Karpas-422 (cell line): ENCODE data around the gene EVX2. TPM values are rescaled to one million over a fixed set of nuclear protein-coding genes. Genes with fewer than 3 reads are reported as not detected.
A peak's percentile ranks its signal among the peaks of the same experiment; 100 is the strongest.

Experiments
- DNase-seq: peaks from one replicate; pipeline ENCODE4 v3.0.0-alpha.2; 2015
- H2AFZ ChIP-seq: fragments of 200-600 bp; sonication (generic); 2 replicates; pipeline ENCODE4 v1.6.1; 2014; ENCODE audit warnings: antibody characterized with exemption, low read length, mixed read lengths
- H3K27ac ChIP-seq: fragments of 200-600 bp; sonication (generic); 2 replicates; pipeline ENCODE4 v1.5.1; 2014; ENCODE audit warnings: mild to moderate bottlenecking, low read length, moderate library complexity
- H3K27me3 ChIP-seq: fragments of 200-600 bp; sonication (generic); 2 replicates; pipeline ENCODE4 v1.6.1; 2014; ENCODE audit warnings: low read length, mixed read lengths
- H3K36me3 ChIP-seq: fragments of 200-600 bp; sonication (generic); 2 replicates; pipeline ENCODE4 v1.6.1; 2014; ENCODE audit warnings: low read length, mixed read lengths; ENCODE audit not compliant: insufficient read depth
- H3K4me1 ChIP-seq: fragments of 200-600 bp; sonication (generic); 2 replicates; pipeline ENCODE4 v1.6.1; 2014; ENCODE audit warnings: mild to moderate bottlenecking, low read length, mixed read lengths
- H3K4me2 ChIP-seq: fragments of 200-600 bp; sonication (generic); 2 replicates; pipeline ENCODE4 v1.6.1; 2014; ENCODE audit warnings: low read length, low read depth, mild to moderate bottlenecking; ENCODE audit not compliant: poor library complexity, severe bottlenecking
- H3K4me3 ChIP-seq: fragments of 200-600 bp; sonication (generic); 2 replicates; pipeline ENCODE4 v1.5.1; 2014; ENCODE audit warnings: mild to moderate bottlenecking, antibody characterized with exemption, low read length, mixed read lengths
- H3K79me2 ChIP-seq: fragments of 200-600 bp; sonication (generic); 2 replicates; pipeline ENCODE4 v1.6.1; 2014; ENCODE audit warnings: mild to moderate bottlenecking, low read length, mixed read lengths
- H3K9ac ChIP-seq: fragments of 200-600 bp; sonication (generic); 2 replicates; pipeline ENCODE4 v1.6.0; 2014; ENCODE audit warnings: low read length
- H3K9me2 ChIP-seq: fragments of 200-600 bp; sonication (generic), shearing (Covaris generic); replicated peaks from 2 replicates; pipeline ENCODE4 v1.6.0; 2014; ENCODE audit warnings: mild to moderate bottlenecking, low read length, moderate library complexity; ENCODE audit not compliant: insufficient read depth
- H3K9me3 ChIP-seq: fragments of 300-700, 200-600 bp; sonication (generic); 2 replicates; pipeline ENCODE4 v1.6.1; 2014; ENCODE audit warnings: low read length, mixed read lengths
- H4K20me1 ChIP-seq: fragments of 200-600 bp; sonication (generic); 2 replicates; pipeline ENCODE4 v1.6.1; 2014; ENCODE audit warnings: mild to moderate bottlenecking, antibody characterized with exemption, low read length, low read depth; ENCODE audit not compliant: insufficient read depth
- total RNA-seq: library from RNA; depleted of rRNA; stranded (reverse); fragments of >200 nt; shearing (Covaris generic); gene quantifications from 2 replicates; pipeline ENCODE4 v1.2.3, GENCODE V29; 2014; ENCODE audit warnings: low replicate concordance

EVX2 gene
- total RNA-seq, 1 experiment from 2014 or later: not detected

DNA sequence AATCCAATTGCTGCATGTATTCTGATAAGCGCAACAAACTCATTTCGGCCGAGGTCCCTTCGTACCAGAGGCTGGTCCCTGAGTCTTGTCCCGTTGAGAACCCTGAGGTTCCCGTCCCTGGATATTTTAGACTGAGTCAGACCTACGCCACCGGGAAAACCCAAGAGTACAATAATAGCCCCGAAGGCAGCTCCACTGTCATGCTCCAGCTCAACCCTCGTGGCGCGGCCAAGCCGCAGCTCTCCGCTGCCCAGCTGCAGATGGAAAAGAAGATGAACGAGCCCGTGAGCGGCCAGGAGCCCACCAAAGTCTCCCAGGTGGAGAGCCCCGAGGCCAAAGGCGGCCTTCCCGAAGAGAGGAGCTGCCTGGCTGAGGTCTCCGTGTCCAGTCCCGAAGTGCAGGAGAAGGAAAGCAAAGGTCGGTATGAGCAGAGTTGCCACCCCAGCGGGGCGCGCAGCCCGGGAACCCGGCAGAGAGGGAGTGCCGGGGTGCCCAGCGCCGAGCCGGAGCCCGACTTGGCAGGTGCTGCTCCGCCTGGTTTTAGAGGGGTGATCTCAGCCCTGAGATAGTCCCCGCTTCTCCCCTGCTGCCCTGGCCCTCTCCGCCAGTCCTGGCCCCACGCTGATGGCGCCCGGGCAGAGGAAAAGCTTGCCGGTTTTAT, 33.5 kb upstream of the EVX2 start:
- Histone ChIP-seq H3K27me3 (no peaks in the 10 kb centered on the region), H3K9me3 (no peaks in the 10 kb centered on the region), H2AFZ (no peak overlapping the region), H3K36me3 (no peaks in the 10 kb centered on the region), H3K9ac (no peak overlapping the region), H4K20me1 (no peaks in the 10 kb centered on the region), H3K4me1 (no peaks in the 10 kb centered on the region), H3K79me2 (no peaks in the 10 kb centered on the region), H3K4me2 (no peak overlapping the region), H3K4me3 (no peak overlapping the region), H3K27ac (no peak overlapping the region), H3K9me2 (no peaks in the 10 kb centered on the region)
- no peak for DNase-seq

DNA sequence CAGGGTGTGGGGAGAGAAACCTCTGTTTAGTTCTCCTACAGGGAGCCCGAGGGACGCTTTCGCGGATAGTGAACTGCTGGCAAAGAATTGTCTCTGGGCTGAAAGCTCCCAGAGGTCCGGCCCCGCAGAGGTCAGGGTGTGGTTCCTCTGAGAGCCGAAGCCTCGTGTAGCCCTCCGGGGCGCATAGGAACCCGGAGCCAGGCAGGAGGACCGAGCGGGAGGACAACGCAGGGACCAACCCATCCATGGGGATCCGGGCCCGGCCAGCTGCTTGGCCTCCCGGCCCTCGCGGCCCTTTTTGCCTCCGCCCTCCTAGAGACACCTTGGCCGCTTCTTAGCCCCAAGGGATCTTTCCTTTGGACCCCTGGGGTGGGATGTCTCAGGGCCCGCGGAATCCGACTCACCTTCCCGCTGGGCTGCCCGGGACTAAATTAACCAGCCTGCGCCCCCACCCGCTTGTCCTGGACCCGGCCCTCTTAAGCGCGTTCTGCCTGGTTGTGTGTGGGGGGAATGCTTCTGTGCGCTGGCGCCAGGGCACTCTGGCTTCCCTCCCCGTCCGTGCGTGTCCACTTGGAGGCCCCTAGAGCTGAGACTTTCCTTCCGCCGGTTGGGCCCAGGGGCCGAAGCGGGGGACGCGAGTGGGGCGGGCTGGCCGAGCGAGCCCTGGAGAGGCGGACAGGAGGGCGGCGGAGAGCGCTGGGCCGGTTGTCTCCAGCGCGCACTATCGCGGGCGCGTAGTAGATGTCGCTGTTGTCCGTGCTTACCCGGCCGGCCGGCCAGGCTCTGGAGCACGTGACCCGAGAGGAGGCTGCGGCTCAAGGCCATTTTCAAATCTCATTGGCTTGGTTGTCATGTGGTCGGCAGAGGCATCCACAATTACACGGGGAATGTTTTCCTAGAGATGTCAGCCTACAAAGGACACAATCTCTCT, 32.4 kb upstream of the EVX2 start, which contains the start of gene HOXD10:
Gene HOXD10, plus strand, starts transcription at position 896 of the 931 bp plus-strand sequence. CDS start 56 bp downstream, outside the sequence.
- H3K4me2 ChIP-seq: no peak within 1 kb of the TSS
- no peaks in the 10 kb centered on the region for H3K36me3 ChIP-seq
- H3K9ac ChIP-seq: no peak within 1 kb of the TSS
- H3K4me3 ChIP-seq: no peak within 1 kb of the TSS
- H3K79me2 ChIP-seq: no peaks in the 10 kb centered on the region
- no peaks in the 10 kb centered on the region for H3K9me2 ChIP-seq
- no peak within 1 kb of the TSS for H3K27ac ChIP-seq
- no peaks in the 10 kb centered on the region for H4K20me1 ChIP-seq
- H3K27me3 ChIP-seq: no peaks in the 10 kb centered on the region
- no peaks in the 10 kb centered on the region for H3K9me3 ChIP-seq
- DNase-seq: no peak
- peaks cover 4% of the 10 kb centered on the region for H3K4me1 ChIP-seq
- no peak within 1 kb of the TSS for H2AFZ ChIP-seq

DNA sequence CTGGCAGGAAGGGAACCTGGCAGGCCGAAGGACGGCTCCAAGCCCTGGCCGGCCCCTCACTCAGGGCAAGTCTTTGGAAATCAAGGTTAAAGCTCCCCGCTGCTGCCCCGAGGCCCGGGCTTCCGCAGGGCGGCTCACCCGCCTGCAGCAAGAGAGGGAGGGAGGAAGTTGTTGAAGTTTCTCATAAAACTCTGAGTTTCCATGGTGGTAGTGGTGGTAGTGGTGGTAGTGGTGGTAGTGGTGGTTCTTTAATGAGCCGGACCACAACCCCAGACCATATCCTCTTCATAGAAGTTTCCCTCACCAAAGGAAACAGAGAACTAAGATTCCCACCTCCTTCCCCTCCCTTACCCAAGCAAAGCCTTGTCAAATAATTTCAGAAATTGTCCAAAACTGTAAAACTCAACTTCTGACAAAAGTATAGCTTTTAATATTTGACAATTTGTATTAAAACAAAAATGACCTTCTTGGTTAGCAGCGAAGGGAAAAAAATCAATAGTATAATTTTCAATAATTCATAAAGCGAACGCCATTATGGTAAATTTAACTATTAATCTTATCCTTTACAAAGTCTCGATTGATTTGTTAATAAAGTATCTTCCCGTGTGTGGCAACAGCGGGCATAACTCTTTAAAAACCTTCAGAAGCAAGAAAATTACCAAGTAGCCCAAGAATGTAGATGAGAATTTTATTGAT, 31.3 kb upstream of the EVX2 start:
- Histone ChIP-seq H4K20me1 (no peaks in the 10 kb centered on the region), H3K27ac (no peak overlapping the region), H3K79me2 (no peaks in the 10 kb centered on the region), H3K27me3 (no peaks in the 10 kb centered on the region), H3K4me2 (no peak overlapping the region), H2AFZ (no peak overlapping the region), H3K4me3 (no peak overlapping the region), H3K9ac (no peak overlapping the region), H3K9me2 (no peaks in the 10 kb centered on the region), H3K4me1 (peaks cover 10% of the 10 kb centered on the region), H3K36me3 (no peaks in the 10 kb centered on the region), H3K9me3 (no peaks in the 10 kb centered on the region)
- DNase-seq: no peak

GRCh38 chr2:176114120-176114929, 30.6 kb upstream of the EVX2 start:
- no peak overlapping the region for H3K4me3 ChIP-seq

GRCh38 chr2:176112375-176113302, 28.9 kb upstream of the EVX2 start:
- Histone ChIP-seq H3K9ac (no peak overlapping the region), H2AFZ (no peak overlapping the region), H4K20me1 (no peaks in the 10 kb centered on the region), H3K27ac (no peak overlapping the region), H3K9me3 (no peaks in the 10 kb centered on the region), H3K36me3 (no peaks in the 10 kb centered on the region), H3K4me1 (peaks cover 10% of the 10 kb centered on the region), H3K9me2 (no peaks in the 10 kb centered on the region), H3K4me3 (no peak overlapping the region), H3K27me3 (no peaks in the 10 kb centered on the region), H3K79me2 (no peaks in the 10 kb centered on the region), H3K4me2 (no peak overlapping the region)
- DNase-seq: no peak

More at GRCh38 chr2:176114120-176114929, 30.6 kb upstream of the EVX2 start:
- no peaks in the 10 kb centered on the region for H3K9me3 ChIP-seq
- H3K4me2 ChIP-seq: no peak overlapping the region
- DNase-seq: no peak
- H3K4me1 ChIP-seq: peaks cover 10% of the 10 kb centered on the region
- H3K9ac ChIP-seq: no peak overlapping the region
- no peaks in the 10 kb centered on the region for H3K36me3 ChIP-seq
- no peaks in the 10 kb centered on the region for H3K27me3 ChIP-seq
- no peaks in the 10 kb centered on the region for H3K9me2 ChIP-seq
- no peaks in the 10 kb centered on the region for H3K79me2 ChIP-seq
- no peaks in the 10 kb centered on the region for H4K20me1 ChIP-seq
- no peak overlapping the region for H2AFZ ChIP-seq
- no peak overlapping the region for H3K27ac ChIP-seq

GRCh38 chr2:176111846-176112374, 28.1 kb upstream of the EVX2 start:
- H3K4me2 ChIP-seq: no peak overlapping the region
- H2AFZ ChIP-seq: no peak overlapping the region
- no peaks in the 10 kb centered on the region for H3K27me3 ChIP-seq
- H3K9ac ChIP-seq: no peak overlapping the region
- no peak for DNase-seq
- no peak overlapping the region for H3K4me3 ChIP-seq
- no peaks in the 10 kb centered on the region for H4K20me1 ChIP-seq
- peaks cover 10% of the 10 kb centered on the region for H3K4me1 ChIP-seq
- no peaks in the 10 kb centered on the region for H3K9me3 ChIP-seq
- no peak overlapping the region for H3K27ac ChIP-seq
- no peaks in the 10 kb centered on the region for H3K9me2 ChIP-seq
- no peaks in the 10 kb centered on the region for H3K79me2 ChIP-seq
- no peaks in the 10 kb centered on the region for H3K36me3 ChIP-seq

DNA sequence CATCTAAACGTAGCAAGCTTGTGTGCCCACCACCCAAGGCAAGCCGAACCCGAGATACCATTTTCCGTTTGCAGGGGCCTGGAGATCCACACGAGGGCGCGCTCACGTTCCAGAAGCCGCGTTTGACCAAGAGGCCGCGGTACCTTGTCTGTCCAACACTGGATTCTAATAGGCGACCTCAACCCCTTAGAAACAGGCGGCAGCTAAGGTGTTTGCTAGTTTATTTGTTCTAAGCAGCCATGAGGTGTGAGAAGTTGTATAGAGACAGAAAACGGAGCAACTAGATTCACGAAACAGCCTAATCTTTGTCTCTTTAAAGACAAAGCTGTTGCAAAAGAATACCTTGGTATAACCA, 27.5 kb upstream of the EVX2 start:
- Histone ChIP-seq H3K9me2 (no peaks in the 10 kb centered on the region), H3K4me1 (peaks cover 10% of the 10 kb centered on the region), H3K27ac (no peak overlapping the region), H3K9ac (peak overlapping the region; percentile 37; the same call in 1 of the 2 replicates), H3K79me2 (no peaks in the 10 kb centered on the region), H3K27me3 (no peaks in the 10 kb centered on the region), H3K36me3 (no peaks in the 10 kb centered on the region), H3K9me3 (no peaks in the 10 kb centered on the region), H2AFZ (0 out of 2 replicates have a peak overlapping the region, but pooled peaks have one; percentile 54), H3K4me3 (peak overlapping the region; percentile 40; the same call in 1 of the 2 replicates), H4K20me1 (no peaks in the 10 kb centered on the region), H3K4me2 (peak overlapping the region; percentile 66)
- DNase-seq: peak; percentile 80
